ENCODE results near the gene CCNDBP1.
"Not testable (repeated sequence)": the region's sequence is repeated elsewhere in the genome, so short reads cannot be mapped to it uniquely, and the experiment has no call there.

Gene CCNDBP1

DNA sequence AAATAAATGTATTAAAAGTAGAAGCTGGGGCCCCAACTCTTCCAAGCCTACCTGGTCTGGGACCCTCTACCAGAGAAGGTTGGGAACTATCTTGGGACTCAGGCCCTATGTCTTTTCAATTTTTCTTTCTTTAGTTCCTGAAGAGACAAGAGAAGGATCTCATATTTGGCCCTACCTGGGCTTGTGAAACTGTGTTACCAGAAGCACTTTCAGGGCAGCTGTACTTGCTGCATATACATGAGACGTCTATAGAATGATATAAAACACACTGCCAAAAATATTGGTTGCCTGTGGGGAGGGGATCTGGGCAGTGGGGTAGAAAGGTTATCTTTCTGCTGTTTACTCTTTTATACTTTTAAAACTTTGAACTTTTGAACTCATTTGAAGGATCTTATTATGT is 36.2 kb downstream of the CCNDBP1 start:
- no peak overlapping the region for H3K4me2 ChIP-seq (ENCODE audit: low read depth, low read length, poor library complexity, severe bottlenecking)
- no peak overlapping the region for H2AFZ ChIP-seq (ENCODE audit: low read length)
- no peaks in the 10 kb centered on the region for H3K9me2 ChIP-seq (replicated peaks; ENCODE audit: low read depth, low read length)
- H3K9me3 ChIP-seq (ENCODE audit: insufficient read depth, low read depth, low read length): no peaks in the 10 kb centered on the region
- peaks cover 18% of the 10 kb centered on the region for H3K4me1 ChIP-seq (ENCODE audit: insufficient read depth, low read length, poor library complexity, severe bottlenecking)
- H3K9ac ChIP-seq (ENCODE audit: low read depth, low read length, poor library complexity, severe bottlenecking): no peak overlapping the region
- no peaks in the 10 kb centered on the region for H4K20me1 ChIP-seq (ENCODE audit: insufficient read depth, low read length, poor library complexity, severe bottlenecking)
- no peak overlapping the region for H3K4me3 ChIP-seq (ENCODE audit: low read length, poor library complexity, severe bottlenecking)
- H3K79me2 ChIP-seq (ENCODE audit: insufficient read depth, low read length): no peaks in the 10 kb centered on the region
- no peaks in the 10 kb centered on the region for H3K27me3 ChIP-seq (ENCODE audit: insufficient read depth, low read length, poor library complexity, severe bottlenecking)
- TF ChIP-seq, protein P1, sequence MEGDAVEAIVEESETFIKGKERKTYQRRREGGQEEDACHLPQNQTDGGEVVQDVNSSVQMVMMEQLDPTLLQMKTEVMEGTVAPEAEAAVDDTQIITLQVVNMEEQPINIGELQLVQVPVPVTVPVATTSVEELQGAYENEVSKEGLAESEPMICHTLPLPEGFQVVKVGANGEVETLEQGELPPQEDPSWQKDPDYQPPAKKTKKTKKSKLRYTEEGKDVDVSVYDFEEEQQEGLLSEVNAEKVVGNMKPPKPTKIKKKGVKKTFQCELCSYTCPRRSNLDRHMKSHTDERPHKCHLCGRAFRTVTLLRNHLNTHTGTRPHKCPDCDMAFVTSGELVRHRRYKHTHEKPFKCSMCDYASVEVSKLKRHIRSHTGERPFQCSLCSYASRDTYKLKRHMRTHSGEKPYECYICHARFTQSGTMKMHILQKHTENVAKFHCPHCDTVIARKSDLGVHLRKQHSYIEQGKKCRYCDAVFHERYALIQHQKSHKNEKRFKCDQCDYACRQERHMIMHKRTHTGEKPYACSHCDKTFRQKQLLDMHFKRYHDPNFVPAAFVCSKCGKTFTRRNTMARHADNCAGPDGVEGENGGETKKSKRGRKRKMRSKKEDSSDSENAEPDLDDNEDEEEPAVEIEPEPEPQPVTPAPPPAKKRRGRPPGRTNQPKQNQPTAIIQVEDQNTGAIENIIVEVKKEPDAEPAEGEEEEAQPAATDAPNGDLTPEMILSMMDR (conservative IDR thresholded peaks at IDR 0.05; ENCODE audit: low read length): no peak
- TF ChIP-seq EZH2phosphoT487 (IDR thresholded peaks at IDR 0.05; ENCODE audit: borderline replicate concordance): no peak
- H3K36me3 ChIP-seq (ENCODE audit: insufficient read depth, low read length): no peaks in the 10 kb centered on the region
- no peaks in the 10 kb centered on the region for H3F3A ChIP-seq (ENCODE audit: low read depth)

DNA sequence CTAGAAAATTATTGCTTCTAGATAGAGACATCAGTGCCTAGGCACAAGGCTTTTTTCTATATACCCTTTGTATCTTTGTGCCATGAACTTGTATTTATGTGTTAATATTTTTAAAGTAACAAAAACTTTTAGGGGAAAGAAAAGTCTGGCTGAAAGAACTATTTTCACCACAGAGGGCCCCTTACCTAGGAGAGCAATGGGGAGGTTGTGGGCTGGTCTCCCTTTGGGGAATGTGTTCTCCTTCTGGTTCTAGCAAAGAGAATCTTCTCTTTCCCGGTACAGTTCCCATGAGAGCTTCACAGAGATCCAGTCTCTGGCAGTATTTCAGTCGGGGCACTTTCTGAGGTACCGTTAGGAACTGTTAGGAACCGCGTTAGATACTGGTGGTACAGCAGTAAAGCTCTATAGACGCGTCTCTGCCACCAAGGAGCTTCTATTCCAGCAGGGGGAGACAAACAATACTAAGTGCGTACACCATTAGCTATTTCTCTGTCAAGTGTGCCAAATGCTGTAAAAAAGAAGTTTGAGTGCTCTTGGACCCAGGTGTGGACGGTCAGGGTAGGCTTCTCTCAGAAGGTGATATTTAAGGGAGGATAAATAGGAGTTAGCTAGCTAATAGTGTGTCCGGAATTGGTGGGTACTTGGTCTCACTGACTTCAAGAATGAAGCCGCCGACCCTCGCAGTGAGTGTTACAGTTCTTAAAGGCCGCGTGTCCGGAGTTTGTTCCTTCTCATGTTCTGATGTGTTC is 40.2 kb downstream of the CCNDBP1 start:
- Histone ChIP-seq H3F3A (ENCODE audit: low read depth) (no peaks in the 10 kb centered on the region), H3K4me2 (ENCODE audit: low read depth, low read length, poor library complexity, severe bottlenecking) (peak overlapping the region; percentile 36), H3K9ac (ENCODE audit: low read depth, low read length, poor library complexity, severe bottlenecking) (peak overlapping the region; percentile 20), H3K4me1 (ENCODE audit: insufficient read depth, low read length, poor library complexity, severe bottlenecking) (peaks cover 9% of the 10 kb centered on the region), H2AFZ (ENCODE audit: low read length) (peak overlapping the region; percentile 88), H3K79me2 (ENCODE audit: insufficient read depth, low read length) (no peaks in the 10 kb centered on the region), H3K4me3 (ENCODE audit: low read length, poor library complexity, severe bottlenecking) (no peak overlapping the region), H3K36me3 (ENCODE audit: insufficient read depth, low read length) (no peaks in the 10 kb centered on the region), H3K9me2 (replicated peaks; ENCODE audit: low read depth, low read length) (no peaks in the 10 kb centered on the region), H3K9me3 (ENCODE audit: insufficient read depth, low read depth, low read length) (no peaks in the 10 kb centered on the region), H4K20me1 (ENCODE audit: insufficient read depth, low read length, poor library complexity, severe bottlenecking) (no peaks in the 10 kb centered on the region), H3K27me3 (ENCODE audit: insufficient read depth, low read length, poor library complexity, severe bottlenecking) (no peaks in the 10 kb centered on the region)
- TF ChIP-seq EZH2phosphoT487 (IDR thresholded peaks at IDR 0.05; ENCODE audit: borderline replicate concordance): no peak
- TF ChIP-seq, protein P1 (conservative IDR thresholded peaks at IDR 0.05; ENCODE audit: low read length): peak; percentile 98

DNA sequence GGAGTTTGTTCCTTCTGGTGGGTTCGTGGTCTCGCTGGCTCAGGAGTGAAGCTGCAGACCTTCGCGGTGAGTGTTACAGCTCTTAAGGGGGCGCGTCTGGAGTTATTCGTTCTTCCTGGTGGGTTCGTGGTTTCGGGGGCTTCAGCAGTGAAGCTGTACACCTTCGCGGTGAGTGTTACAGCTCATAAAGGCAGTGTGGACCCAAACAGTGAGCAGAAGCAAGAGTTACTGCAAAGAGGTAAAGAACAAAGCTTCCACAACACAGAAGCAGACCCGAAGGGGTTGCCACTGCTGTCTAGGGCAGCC is 40.7 kb downstream of the CCNDBP1 start:
- not testable (repeated sequence) for H3K9ac ChIP-seq (ENCODE audit: low read depth, low read length, poor library complexity, severe bottlenecking); H3K9me2 ChIP-seq (replicated peaks; ENCODE audit: low read depth, low read length); H3K4me3 ChIP-seq (ENCODE audit: low read length, poor library complexity, severe bottlenecking); H3K4me1 ChIP-seq (ENCODE audit: insufficient read depth, low read length, poor library complexity, severe bottlenecking); H3K27me3 ChIP-seq (ENCODE audit: insufficient read depth, low read length, poor library complexity, severe bottlenecking); H3K36me3 ChIP-seq (ENCODE audit: insufficient read depth, low read length); H3K79me2 ChIP-seq (ENCODE audit: insufficient read depth, low read length); H4K20me1 ChIP-seq (ENCODE audit: insufficient read depth, low read length, poor library complexity, severe bottlenecking); H3F3A ChIP-seq (ENCODE audit: low read depth); H3K9me3 ChIP-seq (ENCODE audit: insufficient read depth, low read depth, low read length)
- H2AFZ ChIP-seq (ENCODE audit: low read length): peak overlapping the region; percentile 47; the same call in 1 of the 2 replicates
- H3K4me2 ChIP-seq (ENCODE audit: low read depth, low read length, poor library complexity, severe bottlenecking): peak overlapping the region; percentile 36
